Smooth muscle cell (in vitro differentiated cells): ENCODE results near the gene FBP1. TPM values are rescaled to one million over a fixed set of nuclear protein-coding genes. Genes with fewer than 3 reads are reported as not detected.

Experiments
- DNase-seq: peaks from one replicate; lab custom pipeline; 2025; ENCODE audit not compliant: unreplicated experiment; lab: John Stamatoyannopoulos, UW
- H2AFZ ChIP-seq: fragments of 200-600 bp; sonication (generic); 2 replicates; pipeline ENCODE4 v1.6.0; 2016; ENCODE audit warnings: antibody characterized with exemption, low read depth, mild to moderate bottlenecking
- H3F3A ChIP-seq: fragments of 200-600 bp; sonication (generic); 2 replicates; pipeline ENCODE4 v1.6.0; 2017; ENCODE audit warnings: antibody characterized with exemption, low read depth
- H3K27ac ChIP-seq: fragments of 200-600 bp; sonication (generic); 2 replicates; pipeline ENCODE4 v1.5.1; 2016; ENCODE audit warnings: low read depth, mild to moderate bottlenecking
- H3K27me3 ChIP-seq: fragments of 200-600 bp; sonication (generic); 2 replicates; pipeline ENCODE4 v1.6.1; 2016; ENCODE audit warnings: low read depth, mild to moderate bottlenecking
- H3K36me3 ChIP-seq: fragments of 200-600 bp; sonication (generic); 2 replicates; pipeline ENCODE4 v1.5.1; 2016; ENCODE audit warnings: low read depth
- H3K4me1 ChIP-seq: fragments of 200-600 bp; sonication (generic); 2 replicates; pipeline ENCODE4 v1.5.1; 2016; ENCODE audit warnings: low read depth
- H3K4me2 ChIP-seq: fragments of 200-600 bp; sonication (generic); 2 replicates; pipeline ENCODE4 v1.6.0; 2016; ENCODE audit warnings: mild to moderate bottlenecking
- H3K4me3 ChIP-seq: fragments of 200-600 bp; sonication (generic); 2 replicates; pipeline ENCODE4 v1.5.1; 2016; ENCODE audit warnings: mild to moderate bottlenecking
- H3K79me2 ChIP-seq: fragments of 200-600 bp; sonication (generic); 2 replicates; pipeline ENCODE4 v1.6.0; 2016; ENCODE audit warnings: low read depth, mild to moderate bottlenecking
- H3K9ac ChIP-seq: fragments of 200-600 bp; sonication (generic); 2 replicates; pipeline ENCODE4 v1.6.0; 2016; ENCODE audit warnings: low read depth
- H3K9me3 ChIP-seq: fragments of 200-600 bp; sonication (generic); replicated peaks from 2 replicates; pipeline ENCODE4 v1.5.1; 2016; ENCODE audit warnings: low read depth
- H4K20me1 ChIP-seq: fragments of 200-600 bp; sonication (generic); 2 replicates; pipeline ENCODE4 v1.6.0; 2016; ENCODE audit warnings: low read depth
- CTCF ChIP-seq: fragments of 200-600 bp; sonication (generic); IDR thresholded peaks from 2 replicates; pipeline ENCODE4 v1.5.1; 2017; ENCODE audit warnings: borderline replicate concordance, mild to moderate bottlenecking, antibody characterized with exemption; ENCODE audit not compliant: insufficient read depth, poor library complexity, severe bottlenecking
- WGBS: methylation state at CpG from one replicate; pipeline ENCODE4 v1.1.7; 2016; ENCODE audit warnings: low lambda C conversion rate; 5-methylcytosine and 5-hydroxymethylcytosine counted together
- polyA plus RNA-seq: library from polyadenylated mRNA; unstranded; fragments of >200 nt; fragmentation: Nextera tagmentation; extraction: Ambion mirVana; gene quantifications from 2 replicates; pipeline ENCODE4 v1.2.1, GENCODE V29; 2016
- total RNA-seq: library from RNA; depleted of rRNA; stranded (reverse); fragments of >200 nt; gene quantifications from 2 replicates; pipeline ENCODE4 v1.2.3, GENCODE V29; 2014

The FBP1 gene
- total and polyA plus RNA-seq, 2 experiments from 2014 or later: 0.22 to 0.70 TPM

GRCh38 chr9:94606646-94607422 lies 32.5 kb downstream of the FBP1 start:
- 93% methylated on average over 24 of the region's 24 CpGs for WGBS
- no peaks in the 10 kb centered on the region for H3K27me3 ChIP-seq
- no peaks in the 10 kb centered on the region for H3F3A ChIP-seq
- no peaks in the 10 kb centered on the region for H3K79me2 ChIP-seq
- no peaks in the 10 kb centered on the region for H4K20me1 ChIP-seq
- no peaks in the 10 kb centered on the region for H3K36me3 ChIP-seq
- peaks cover 19% of the 10 kb centered on the region for H3K4me1 ChIP-seq
- no peak for TF ChIP-seq CTCF
- H3K4me2 ChIP-seq: no peak overlapping the region
- H3K27ac ChIP-seq: no peak overlapping the region
- H2AFZ ChIP-seq: no peak overlapping the region
- no peak for DNase-seq
- H3K9me3 ChIP-seq: no peaks in the 10 kb centered on the region
- H3K9ac ChIP-seq: no peak overlapping the region
- no peak overlapping the region for H3K4me3 ChIP-seq

- no peaks in the 10 kb centered on the region for H3K27me3 ChIP-seq
- peak overlapping the region; percentile 15 for H3K4me3 ChIP-seq
- H2AFZ ChIP-seq: peak overlapping the region; percentile 43
- peak overlapping the region; percentile 12 for H3K27ac ChIP-seq
- no peaks in the 10 kb centered on the region for H4K20me1 ChIP-seq
- H3F3A ChIP-seq: no peaks in the 10 kb centered on the region
- H3K9me3 ChIP-seq: no peaks in the 10 kb centered on the region
- H3K9ac ChIP-seq: no peak overlapping the region
- no peaks in the 10 kb centered on the region for H3K36me3 ChIP-seq
- WGBS: 14% methylated on average over 21 of the region's 21 CpGs
- H3K79me2 ChIP-seq: no peaks in the 10 kb centered on the region
- peak overlapping the region; percentile 74 for H3K4me2 ChIP-seq
- TF ChIP-seq CTCF: peak; percentile 59
- H3K4me1 ChIP-seq: peaks cover 17% of the 10 kb centered on the region
- DNase-seq: peak; percentile 60
Observed at GRCh38 chr9:94603259-94604160, 35.8 kb downstream of the FBP1 start.

GRCh38 chr9:94602666-94603065 lies 36.7 kb downstream of the FBP1 start:
- H3K79me2 ChIP-seq: no peaks in the 10 kb centered on the region
- 77% methylated on average over 6 of the region's 6 CpGs for WGBS
- no peaks in the 10 kb centered on the region for H3F3A ChIP-seq
- H2AFZ ChIP-seq: no peak overlapping the region
- H3K27ac ChIP-seq: no peak overlapping the region
- no peaks in the 10 kb centered on the region for H3K36me3 ChIP-seq
- H3K9ac ChIP-seq: no peak overlapping the region
- no peaks in the 10 kb centered on the region for H3K27me3 ChIP-seq
- H3K9me3 ChIP-seq: no peaks in the 10 kb centered on the region
- H4K20me1 ChIP-seq: no peaks in the 10 kb centered on the region
- no peak for DNase-seq
- H3K4me3 ChIP-seq: no peak overlapping the region
- peaks cover 8% of the 10 kb centered on the region for H3K4me1 ChIP-seq
- no peak overlapping the region for H3K4me2 ChIP-seq
- TF ChIP-seq CTCF: no peak
